Caco-2 (cell line): ENCODE results near the gene HOXA2. TPM values are rescaled to one million over a fixed set of nuclear protein-coding genes. Genes with fewer than 3 reads are reported as not detected.

ENCODE experiments used
- BruUV-seq: library from RNA; stranded (reverse); fragments of 400-500 nt; replicated peaks from 2 replicates; lab custom pipeline; 2021; lab: Mats Ljungman, UMichigan
- CTCF ChIA-PET: fragments of 300-600 bp; sonication (Branson Sonifier 250); formaldehyde crosslinking; loops from one replicate; lab custom pipeline; 2022; ENCODE audit warnings: antibody characterized with exemption; lab: Charles Lee
- POLR2A ChIA-PET: fragments of 300-600 bp; sonication (Branson Sonifier 250); formaldehyde crosslinking; loops from one replicate; lab custom pipeline; 2022; ENCODE audit warnings: antibody characterized with exemption; lab: Charles Lee
- DNase-seq, 2 experiments: peaks; one replicate each; pipeline versions ENCODE4 v3.0.0 to v3.0.0-alpha.2; 2020 to 2022
- H3K27me3 ChIP-seq: replicated peaks from 2 replicates; pipeline ENCODE4 v1.6.0; 2011; ENCODE audit warnings: low read length; ENCODE audit not compliant: control insufficient read depth, insufficient read depth
- H3K36me3 ChIP-seq: 2 replicates; pipeline ENCODE4 v1.5.1; 2011; ENCODE audit warnings: low read length; ENCODE audit not compliant: control insufficient read depth, insufficient read depth
- H3K4me1 ChIP-seq: fragments of 250-450 bp; sonication (Bioruptor Pico); 2 replicates; pipeline ENCODE4 v1.5.1; 2020; ENCODE audit warnings: mild to moderate bottlenecking
- H3K4me3 ChIP-seq: 2 replicates; pipeline ENCODE4 v1.5.1; 2011; ENCODE audit warnings: low read depth, mild to moderate bottlenecking, control low read depth, low read length
- H3K9me3 ChIP-seq: fragments of 250-450 bp; sonication (Bioruptor Pico); 2 replicates; pipeline ENCODE4 v1.5.1; 2020; ENCODE audit warnings: mild to moderate bottlenecking, moderate library complexity
- H3K27ac Mint-ChIP-seq: one replicate; pipeline ENCODE4 v1.8.0; 2022; ENCODE audit warnings: mixed read lengths; ENCODE audit not compliant: unreplicated experiment
- H3K27me3 Mint-ChIP-seq: one replicate; pipeline ENCODE4 v1.8.0; 2022; ENCODE audit warnings: mixed read lengths; ENCODE audit not compliant: insufficient read depth, unreplicated experiment
- H3K36me3 Mint-ChIP-seq: one replicate; pipeline ENCODE4 v1.8.0; 2022; ENCODE audit warnings: mild to moderate bottlenecking, mixed read lengths; ENCODE audit not compliant: insufficient read depth, unreplicated experiment
- H3K4me1 Mint-ChIP-seq: one replicate; pipeline ENCODE4 v1.8.0; 2022; ENCODE audit warnings: low read depth, mixed read lengths; ENCODE audit not compliant: unreplicated experiment
- H3K4me3 Mint-ChIP-seq: one replicate; pipeline ENCODE4 v1.8.0; 2022; ENCODE audit warnings: mild to moderate bottlenecking, moderate library complexity, mixed read lengths; ENCODE audit not compliant: unreplicated experiment
- H3K9me3 Mint-ChIP-seq: one replicate; pipeline ENCODE4 v1.8.0; 2022; ENCODE audit warnings: mixed read lengths; ENCODE audit not compliant: unreplicated experiment
- CTCF ChIP-seq, 2 experiments: fragments of 200-600 bp in 1 of 2; IDR thresholded peaks; 1 replicate in 1 of 2; 2 replicates in 1 of 2; pipeline versions ENCODE4 v1.5.1 to v1.8.0; 2011 to 2022; ENCODE audit warnings: antibody characterized with exemption in 1 of 2, control low read depth in 1 of 2, inconsistent platforms in 1 of 2, low read depth in 1 of 2, low read length in 1 of 2, mild to moderate bottlenecking in 1 of 2, moderate library complexity in 1 of 2; ENCODE audit not compliant: insufficient read depth in 1 of 2, severe bottlenecking in 1 of 2, unreplicated experiment in 1 of 2
- intact Hi-C: fragments of 100-400 bp; cut with micrococcal nuclease; formaldehyde crosslinking; loops from one replicate; pipeline ENCODE4 v1.10.0; 2022; ENCODE audit not compliant: unreplicated experiment
- total RNA-seq: library from RNA; stranded (reverse); gene quantifications from 2 replicates; pipeline ENCODE4 v1.2.3, GENCODE V29; 2022

The HOXA2 gene
- total RNA-seq, 1 experiment from 2014 or later, result 1.5 TPM

GRCh38 chr7:27101957-27102580 is 414 bp downstream of the HOXA2 start:
- H3K4me1 ChIP-seq, result peaks cover 10% of the 10 kb centered on the region
- H3K27me3 ChIP-seq, result no peaks in the 10 kb centered on the region
- no peak overlapping the region for H3K4me3 ChIP-seq
- POLR2A ChIA-PET, result no interaction called here
- DNase-seq, result no peak
- Mint-ChIP-seq H3K27ac (no peak overlapping the region), H3K9me3 (no peaks in the 10 kb centered on the region), H3K27me3 (no peaks in the 10 kb centered on the region), H3K4me1 (peaks cover 14% of the 10 kb centered on the region), H3K36me3 (peaks cover 25% of the 10 kb centered on the region), H3K4me3 (no peak overlapping the region)
- BruUV-seq, result no TSS peak
- H3K9me3 ChIP-seq, result no peaks in the 10 kb centered on the region
- TF ChIP-seq CTCF (IDR thresholded peaks at IDR 0.05; ENCODE audit: insufficient read depth in 1 of 2, low read depth in 1 of 2, low read length in 1 of 2, severe bottlenecking in 1 of 2, unreplicated experiment in 1 of 2), result no peak
- CTCF ChIA-PET, result no interaction called here
- intact Hi-C loops, result no loop called here
- H3K36me3 ChIP-seq, result no peaks in the 10 kb centered on the region

- intact Hi-C loops, result no loop called here
- TF ChIP-seq CTCF (IDR thresholded peaks at IDR 0.05; ENCODE audit: insufficient read depth in 1 of 2, low read depth in 1 of 2, low read length in 1 of 2, severe bottlenecking in 1 of 2, unreplicated experiment in 1 of 2), result no peak
- no peaks in the 10 kb centered on the region for H3K9me3 ChIP-seq
- H3K27me3 ChIP-seq, result no peaks in the 10 kb centered on the region
- Mint-ChIP-seq H3K36me3 (peaks cover 25% of the 10 kb centered on the region), H3K27ac (no peak overlapping the region), H3K27me3 (no peaks in the 10 kb centered on the region), H3K4me1 (peaks cover 15% of the 10 kb centered on the region), H3K4me3 (no peak overlapping the region), H3K9me3 (no peaks in the 10 kb centered on the region)
- POLR2A ChIA-PET, result no interaction called here
- CTCF ChIA-PET, result no interaction called here
- H3K4me3 ChIP-seq, result no peak overlapping the region
- H3K4me1 ChIP-seq, result peaks cover 10% of the 10 kb centered on the region
- no peak for DNase-seq
- BruUV-seq, result no TSS peak
- H3K36me3 ChIP-seq, result no peaks in the 10 kb centered on the region
Measured at GRCh38 chr7:27101171-27101956, 1.1 kb downstream of the HOXA2 start.

- no peaks in the 10 kb centered on the region for H3K36me3 ChIP-seq
- Mint-ChIP-seq H3K4me3 (no peak overlapping the region), H3K27ac (no peak overlapping the region), H3K27me3 (no peaks in the 10 kb centered on the region), H3K9me3 (no peaks in the 10 kb centered on the region), H3K36me3 (peaks cover 26% of the 10 kb centered on the region), H3K4me1 (peaks cover 15% of the 10 kb centered on the region)
- H3K4me1 ChIP-seq, result peaks cover 10% of the 10 kb centered on the region
- no peak for DNase-seq
- intact Hi-C loops, result no loop called here
- H3K4me3 ChIP-seq, result no peak overlapping the region
- no TSS peak for BruUV-seq
- ChIA-PET POLR2A (no interaction called here), CTCF (interaction anchor here (0.5 kb wide), 1 partner anchor 706 kb away, joined by 4 read pairs; no protein-coding TSS in a partner anchor)
- TF ChIP-seq CTCF (IDR thresholded peaks at IDR 0.05; ENCODE audit: insufficient read depth in 1 of 2, low read depth in 1 of 2, low read length in 1 of 2, severe bottlenecking in 1 of 2, unreplicated experiment in 1 of 2), result no peak
- H3K27me3 ChIP-seq, result no peaks in the 10 kb centered on the region
- no peaks in the 10 kb centered on the region for H3K9me3 ChIP-seq
Measured at GRCh38 chr7:27100694-27101170, 1.8 kb downstream of the HOXA2 start.
